Endodermal cell (in vitro differentiated cells): ENCODE data around the gene WDTC1. TPM values are rescaled to one million over a fixed set of nuclear protein-coding genes. Genes with fewer than 3 reads are reported as not detected.

ENCODE experiments used
- DNase-seq: peaks from one replicate; pipeline ENCODE4 v3.0.0-alpha.2; 2017
- H3K27ac ChIP-seq: 2 replicates; pipeline ENCODE4 v1.5.1; 2013; ENCODE audit warnings: mild to moderate bottlenecking, low read depth, low read length, moderate library complexity
- H3K27me3 ChIP-seq: 2 replicates; pipeline ENCODE4 v1.6.1; 2013; ENCODE audit warnings: mild to moderate bottlenecking, low read length, moderate library complexity; ENCODE audit not compliant: insufficient read depth, control insufficient read depth, poor library complexity, severe bottlenecking
- H3K36me3 ChIP-seq: 2 replicates; pipeline ENCODE4 v1.7.0; 2013; ENCODE audit warnings: mild to moderate bottlenecking, low read length, moderate library complexity; ENCODE audit not compliant: control insufficient read depth, insufficient read depth
- H3K4me1 ChIP-seq: one replicate; pipeline ENCODE4 v1.7.0; 2013; ENCODE audit warnings: low read length; ENCODE audit not compliant: control insufficient read depth, insufficient read depth
- H3K4me3 ChIP-seq: 2 replicates; pipeline ENCODE4 v1.5.1; 2013; ENCODE audit warnings: mild to moderate bottlenecking, low read length, moderate library complexity
- H3K9ac ChIP-seq: 2 replicates; pipeline ENCODE4 v1.6.1; 2013; ENCODE audit warnings: mild to moderate bottlenecking, low read length, moderate library complexity; ENCODE audit not compliant: poor library complexity, severe bottlenecking; ENCODE audit errors: extremely low read depth
- H3K9me3 ChIP-seq: 2 replicates; pipeline ENCODE4 v1.6.1; 2013; ENCODE audit warnings: mild to moderate bottlenecking, low read length, moderate library complexity; ENCODE audit not compliant: control insufficient read depth
- H3K27ac Mint-ChIP-seq: 2 replicates; pipeline ENCODE4 v1.8.0; 2020; ENCODE audit warnings: mixed read lengths
- H3K27me3 Mint-ChIP-seq: 2 replicates; pipeline ENCODE4 v1.8.0; 2021; ENCODE audit warnings: mild to moderate bottlenecking, mixed read lengths; ENCODE audit not compliant: insufficient read depth
- H3K36me3 Mint-ChIP-seq: 2 replicates; pipeline ENCODE4 v1.8.0; 2020; ENCODE audit warnings: low read depth, mixed read lengths
- H3K4me1 Mint-ChIP-seq: 2 replicates; pipeline ENCODE4 v1.8.0; 2020; ENCODE audit warnings: mixed read lengths
- H3K4me3 Mint-ChIP-seq: 2 replicates; pipeline ENCODE4 v1.8.0; 2020; ENCODE audit warnings: mild to moderate bottlenecking, moderate library complexity, mixed read lengths
- H3K9me3 Mint-ChIP-seq: 2 replicates; pipeline ENCODE4 v1.8.0; 2020; ENCODE audit warnings: mild to moderate bottlenecking, mixed read lengths
- WGBS, 2 experiments: methylation state at CpG; one replicate each; pipeline versions ENCODE4 v1.1.5 to v1.1.7; 2013; ENCODE audit warnings: missing lambda C conversion rate in 2 of 2, mixed read lengths in 1 of 2; ENCODE audit not compliant: insufficient coverage in 1 of 2, insufficient read length in 1 of 2; 5-methylcytosine and 5-hydroxymethylcytosine counted together
- total RNA-seq, 2 donors: library from RNA; stranded (reverse); fragmentation: NEBNext Ultra II Directional in 1 of 2; extraction: Animal tissue kit (Norgen Biotek cat#: 25700) in 1 of 2; gene quantifications; 2 replicates in 1 of 2; 3 replicates in 1 of 2; pipeline ENCODE4 v1.2.1, GENCODE V29; 2021
- TF ChIP-seq, protein P1 (sequence below): fragments of 200-600 bp; sonication (generic); conservative IDR thresholded peaks from 2 replicates; pipeline ENCODE4 v1.5.0; 2021; ENCODE audit warnings: antibody characterized with exemption, mild to moderate bottlenecking

Gene WDTC1
- total RNA-seq, 2 donors from 2014 or later: 34.7 to 41.9 TPM

DNA sequence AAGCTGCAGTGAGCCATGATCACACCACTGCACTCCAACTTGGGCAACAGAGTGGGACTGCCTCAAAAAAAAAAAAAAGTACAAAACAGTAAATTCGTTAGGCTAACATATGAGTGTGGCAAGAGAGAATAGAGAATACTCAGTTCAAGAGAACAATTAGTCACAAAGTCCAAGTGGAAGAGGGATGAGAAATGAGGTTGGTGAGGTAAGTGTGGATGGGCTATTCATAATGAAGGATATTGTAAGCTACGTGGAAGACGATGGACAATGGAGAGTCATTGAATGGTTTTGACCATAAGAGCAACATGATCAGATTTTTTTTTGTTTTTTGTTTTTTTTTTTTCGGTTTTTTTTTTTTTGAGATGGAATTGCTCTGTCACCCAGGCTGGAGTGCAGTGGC is 34.8 kb downstream of the WDTC1 start:
- 77 to 100% methylated on average over 3 to 4 of the region's 4 CpGs for WGBS, 2 experiments
- Mint-ChIP-seq H3K4me1 (no peaks in the 10 kb centered on the region), H3K27me3 (no peaks in the 10 kb centered on the region), H3K4me3 (no peak overlapping the region), H3K36me3 (peaks cover 25% of the 10 kb centered on the region), H3K27ac (no peak overlapping the region), H3K9me3 (peaks cover 5% of the 10 kb centered on the region)
- no peaks in the 10 kb centered on the region for H3K4me1 ChIP-seq
- peaks cover 11% of the 10 kb centered on the region for H3K9me3 ChIP-seq
- H3K9ac ChIP-seq: no peak overlapping the region
- DNase-seq: no peak
- TF ChIP-seq, protein P1, sequence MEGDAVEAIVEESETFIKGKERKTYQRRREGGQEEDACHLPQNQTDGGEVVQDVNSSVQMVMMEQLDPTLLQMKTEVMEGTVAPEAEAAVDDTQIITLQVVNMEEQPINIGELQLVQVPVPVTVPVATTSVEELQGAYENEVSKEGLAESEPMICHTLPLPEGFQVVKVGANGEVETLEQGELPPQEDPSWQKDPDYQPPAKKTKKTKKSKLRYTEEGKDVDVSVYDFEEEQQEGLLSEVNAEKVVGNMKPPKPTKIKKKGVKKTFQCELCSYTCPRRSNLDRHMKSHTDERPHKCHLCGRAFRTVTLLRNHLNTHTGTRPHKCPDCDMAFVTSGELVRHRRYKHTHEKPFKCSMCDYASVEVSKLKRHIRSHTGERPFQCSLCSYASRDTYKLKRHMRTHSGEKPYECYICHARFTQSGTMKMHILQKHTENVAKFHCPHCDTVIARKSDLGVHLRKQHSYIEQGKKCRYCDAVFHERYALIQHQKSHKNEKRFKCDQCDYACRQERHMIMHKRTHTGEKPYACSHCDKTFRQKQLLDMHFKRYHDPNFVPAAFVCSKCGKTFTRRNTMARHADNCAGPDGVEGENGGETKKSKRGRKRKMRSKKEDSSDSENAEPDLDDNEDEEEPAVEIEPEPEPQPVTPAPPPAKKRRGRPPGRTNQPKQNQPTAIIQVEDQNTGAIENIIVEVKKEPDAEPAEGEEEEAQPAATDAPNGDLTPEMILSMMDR: no peak
- no peaks in the 10 kb centered on the region for H3K27me3 ChIP-seq
- peaks cover 12% of the 10 kb centered on the region for H3K36me3 ChIP-seq
- no peak overlapping the region for H3K27ac ChIP-seq
- H3K4me3 ChIP-seq: no peak overlapping the region

DNA sequence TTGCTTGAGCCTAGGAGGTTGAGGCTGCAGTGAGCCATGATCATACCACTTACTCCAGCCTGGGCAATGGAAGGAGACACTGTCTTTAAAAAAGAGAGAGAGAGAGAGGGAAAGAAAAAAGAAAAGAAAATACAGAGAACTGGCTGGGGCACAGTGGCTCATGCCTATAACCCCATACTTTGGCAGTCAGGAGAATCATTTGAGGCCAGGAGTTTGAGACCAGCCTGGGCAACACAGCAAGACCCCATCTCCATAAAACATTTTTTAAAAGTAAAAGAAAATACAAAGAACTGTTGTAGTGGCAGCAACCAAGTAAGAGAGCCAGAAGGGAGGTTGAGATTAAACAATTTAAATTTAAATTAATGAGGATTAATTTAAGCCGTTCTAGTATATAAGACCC is 39.8 kb downstream of the WDTC1 start:
- no peaks in the 10 kb centered on the region for H3K27me3 ChIP-seq
- H3K27me3 Mint-ChIP-seq: no peaks in the 10 kb centered on the region
- H3K4me1 ChIP-seq: no peaks in the 10 kb centered on the region
- H3K9me3 ChIP-seq: peaks cover 14% of the 10 kb centered on the region
- H3K4me3 Mint-ChIP-seq: no peak overlapping the region
- H3K36me3 Mint-ChIP-seq: peaks cover 36% of the 10 kb centered on the region
- H3K9ac ChIP-seq: no peak overlapping the region
- H3K27ac ChIP-seq: no peak overlapping the region
- DNase-seq: no peak
- TF ChIP-seq, protein P1: no peak
- H3K4me3 ChIP-seq: no peak overlapping the region
- peaks cover 5% of the 10 kb centered on the region for H3K36me3 ChIP-seq
- no peak overlapping the region for H3K27ac Mint-ChIP-seq
- no peaks in the 10 kb centered on the region for H3K4me1 Mint-ChIP-seq
- WGBS, 2 experiments: 88 to 100% methylated on average over 1 of the region's 1 CpG
- peaks cover 17% of the 10 kb centered on the region for H3K9me3 Mint-ChIP-seq

DNA sequence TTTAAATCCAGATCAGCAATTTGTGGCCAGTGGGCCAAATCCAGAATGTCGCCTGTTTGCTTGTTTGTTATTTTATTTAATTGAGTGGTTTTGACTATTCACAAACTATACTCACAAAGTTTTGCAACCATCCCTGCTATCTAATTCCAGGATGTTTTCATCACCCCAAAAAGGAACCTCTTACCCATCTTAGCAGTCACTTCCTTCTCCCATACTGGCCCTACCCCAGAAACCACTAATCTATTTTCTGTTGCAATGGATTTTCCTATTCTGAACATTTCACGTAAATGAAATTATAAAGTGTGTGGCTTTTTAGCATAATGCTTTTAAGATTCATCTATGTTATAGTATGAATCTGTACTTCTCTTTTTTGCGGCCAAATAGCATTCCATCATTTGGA is 41.3 kb downstream of the WDTC1 start:
- Histone ChIP-seq H3K27ac (no peak overlapping the region), H3K4me3 (no peak overlapping the region), H3K27me3 (no peaks in the 10 kb centered on the region), H3K36me3 (peaks cover 5% of the 10 kb centered on the region), H3K9me3 (peaks cover 14% of the 10 kb centered on the region), H3K9ac (no peak overlapping the region), H3K4me1 (no peaks in the 10 kb centered on the region)
- peaks cover 17% of the 10 kb centered on the region for H3K9me3 Mint-ChIP-seq
- H3K27ac Mint-ChIP-seq: no peak overlapping the region
- no peak for DNase-seq
- H3K27me3 Mint-ChIP-seq: no peaks in the 10 kb centered on the region
- TF ChIP-seq, protein P1: no peak
- WGBS, 2 experiments: 50% methylated on average over 2 of the region's 3 CpGs; no CpG with 5 or more reads in 1 of the 2 experiments
- peaks cover 34% of the 10 kb centered on the region for H3K36me3 Mint-ChIP-seq
- no peak overlapping the region for H3K4me3 Mint-ChIP-seq
- no peaks in the 10 kb centered on the region for H3K4me1 Mint-ChIP-seq
